Smooth muscle cell of the umbilical artery (primary cell): Measurements from ENCODE around the gene PTGIS. TPM values are rescaled to one million over a fixed set of nuclear protein-coding genes. Genes with fewer than 3 reads are reported as not detected.

Source experiments
- total RNA-seq: library from RNA; depleted of rRNA; stranded (reverse); fragments of >200 nt; gene quantifications from 2 replicates; pipeline ENCODE4 v1.2.3, GENCODE V29; 2014

Gene PTGIS
- 5.6 and 28.5 TPM in 2 replicates for total RNA-seq

GRCh38 chr20:49567421-49568277 lies at the start of gene PTGIS:
TSS of gene PTGIS (minus strand) at chr20:49568137. CDS start at chr20:49568116, 21 bp downstream.

GRCh38 chr20:49482621-49483017 lies 85.3 kb downstream of the PTGIS start, which contains the start of gene KCNB1:
TSS of gene KCNB1 (minus strand) at chr20:49482668. CDS start at chr20:49482480, 188 bp downstream.

Other genes starting within 250 kb of the PTGIS start
- not detected in 2 replicates for gene KCNB1, start 85.5 kb downstream of the PTGIS start, total RNA-seq
- 66.3 and 78.1 TPM in 2 replicates for gene B4GALT5, start 145.7 kb upstream of the PTGIS start, total RNA-seq
- 5.3 and 9.1 TPM in 2 replicates for gene SLC9A8, start 244.7 kb upstream of the PTGIS start, total RNA-seq